Lower leg skin (tissue), 3 donors: ENCODE measurements around the gene PHOSPHO2.

Experiments
- CTCF ChIP-seq, 3 donors: fragments of 450-650 bp; IDR thresholded peaks; one replicate each; pipeline ENCODE4 v1.5.1; 2016; ENCODE audit warnings: antibody characterized with exemption in 3 of 3, mild to moderate bottlenecking in 3 of 3, moderate library complexity in 2 of 3
- POLR2A ChIP-seq, 2 donors: fragments of 450-650 bp; IDR thresholded peaks; one replicate each; pipeline ENCODE4 v1.6.1; 2016 to 2017; ENCODE audit warnings: antibody characterized with exemption in 2 of 2, mild to moderate bottlenecking in 1 of 2, moderate library complexity in 1 of 2

- TF ChIP-seq CTCF (IDR thresholded peaks at IDR 0.05) (no peak), POLR2A (IDR thresholded peaks at IDR 0.05) (no peak)
Measured at GRCh38 chr2:169670937-169671336, 23.3 kb upstream of the PHOSPHO2 start.
